Left lung (tissue), 10 donors: Measurements from ENCODE around the gene ST6GAL1. TPM values are rescaled to one million over a fixed set of nuclear protein-coding genes. Genes with fewer than 3 reads are reported as not detected.
"Not testable (repeated sequence)": the region's sequence is repeated elsewhere in the genome, so short reads cannot be mapped to it uniquely, and the experiment has no call there.

Experiments
- ATAC-seq: fragments of 200-7000 bp; cut with Tn5 transposase; one replicate; pipeline ENCODE4 v1.9.1; 2020; ENCODE audit warnings: moderate library complexity
- DNase-seq, 4 donors: peaks; one replicate each; pipeline ENCODE4 v3.0.0-alpha.2; 2013 to 2020
- H3K27ac ChIP-seq, 2 donors: fragments of 200-600 bp; sonication (generic) in 1 of 2; one replicate each; pipeline versions ENCODE4 v1.5.0 to v1.8.0; 2020 to 2021
- H3K27me3 ChIP-seq, 2 donors: fragments of 200-600 bp; sonication (generic) in 1 of 2; one replicate each; pipeline versions ENCODE4 v1.5.0 to v1.8.0; 2020 to 2021
- H3K36me3 ChIP-seq, 2 donors: fragments of 200-600 bp; sonication (generic) in 1 of 2; one replicate each; pipeline versions ENCODE4 v1.5.0 to v1.8.0; 2020 to 2021
- H3K4me1 ChIP-seq, 2 donors: fragments of 200-600 bp; one replicate each; pipeline ENCODE4 v1.8.0; 2021
- H3K4me3 ChIP-seq, 2 donors: fragments of 200-600 bp; sonication (generic) in 1 of 2; one replicate each; pipeline versions ENCODE4 v1.5.0 to v1.8.0; 2020 to 2021; ENCODE audit warnings: mild to moderate bottlenecking in 1 of 2
- H3K9me3 ChIP-seq, 2 donors: fragments of 200-600 bp; sonication (generic) in 1 of 2; one replicate each; pipeline versions ENCODE4 v1.5.0 to v1.8.0; 2020 to 2021
- CTCF ChIP-seq, 2 donors: fragments of 200-600 bp; sonication (generic) in 1 of 2; IDR thresholded peaks; one replicate each; pipeline versions ENCODE4 v1.5.0 to v1.8.0; 2021; ENCODE audit warnings: antibody characterized with exemption in 2 of 2
- intact Hi-C, 2 donors: fragments of 100-400 bp; cut with DNase I; formaldehyde crosslinking; loops; one replicate each; pipeline versions ENCODE4 v1.11.2 to v1.14.2; 2022
- polyA plus RNA-seq, 6 donors: library from polyadenylated mRNA; unstranded; fragments of 120-200 nt; gene quantifications; one replicate each; pipeline ENCODE4 v1.2.1, GENCODE V29; 2013; ENCODE audit not compliant: insufficient read length in 6 of 6
- total RNA-seq, 2 donors: library from RNA; stranded (reverse); fragmentation: NEBNext Ultra II Directional; extraction: Animal tissue kit (Norgen Biotek cat#: 25700); gene quantifications; one replicate each; pipeline ENCODE4 v1.2.1, GENCODE V29; 2021
- donor health status: DM: no; HTN: yes; CAD: no.
- donor health status: DM: no; HTN: no; CAD: no.

Gene ST6GAL1
- total and polyA plus RNA-seq, 8 donors, result 45.5 to 132 (median 56.2) TPM

GRCh38 chr3:186953011-186953487 is 22.7 kb downstream of the ST6GAL1 start:
- TF ChIP-seq CTCF (IDR thresholded peaks at IDR 0.05), result no peak
- Histone ChIP-seq H3K36me3 (no peaks in the 10 kb centered on the region), H3K4me1 (peaks cover 4 to 30% of the 10 kb centered on the region in 2 donors), H3K9me3 (no peaks in the 10 kb centered on the region), H3K4me3 (no peak overlapping the region), H3K27me3 (no peaks in the 10 kb centered on the region), H3K27ac (peak overlapping the region; percentile 7 to 79)
- intact Hi-C loops, result no loop called here
- no peak for DNase-seq
- ATAC-seq, result peak; percentile 16

- H3K27me3 ChIP-seq, H3K4me3 ChIP-seq, DNase-seq, H3K9me3 ChIP-seq, intact Hi-C loops, ATAC-seq, H3K27ac ChIP-seq, H3K36me3 ChIP-seq: not testable (repeated sequence)
- peaks cover 4 to 29% of the 10 kb centered on the region in 2 donors for H3K4me1 ChIP-seq
Observed at GRCh38 chr3:186953992-186954699, 23.8 kb downstream of the ST6GAL1 start.

GRCh38 chr3:186955898-186956696 is 25.8 kb downstream of the ST6GAL1 start:
- no peaks in the 10 kb centered on the region for H3K36me3 ChIP-seq
- DNase-seq (no peak), ATAC-seq (peak; percentile 14)
- H3K9me3 ChIP-seq, result no peaks in the 10 kb centered on the region
- peaks cover 4 to 29% of the 10 kb centered on the region in 2 donors for H3K4me1 ChIP-seq
- H3K27me3 ChIP-seq, result no peaks in the 10 kb centered on the region
- intact Hi-C loops, result no loop called here
- TF ChIP-seq CTCF (IDR thresholded peaks at IDR 0.05), result no peak
- H3K27ac ChIP-seq, result peak overlapping the region in 1 of 2 donors; percentile 13
- no peak overlapping the region for H3K4me3 ChIP-seq

GRCh38 chr3:186959029-186959624 is 28.8 kb downstream of the ST6GAL1 start:
- Histone ChIP-seq H3K4me1 (peaks cover 4 to 11% of the 10 kb centered on the region in 2 donors), H3K36me3 (peaks cover 0 to 7% of the 10 kb centered on the region in 2 donors), H3K9me3 (no peaks in the 10 kb centered on the region), H3K27ac (no peak overlapping the region), H3K4me3 (no peak overlapping the region), H3K27me3 (no peaks in the 10 kb centered on the region)
- DNase-seq, result no peak
- no peak for TF ChIP-seq CTCF (IDR thresholded peaks at IDR 0.05)
- ATAC-seq, result no peak
- intact Hi-C loops, result no loop called here

GRCh38 chr3:186960347-186960746 is 30.0 kb downstream of the ST6GAL1 start:
- Histone ChIP-seq H3K4me1 (peaks cover 4 to 15% of the 10 kb centered on the region in 2 donors), H3K27ac (no peak overlapping the region), H3K4me3 (no peak overlapping the region), H3K27me3 (no peaks in the 10 kb centered on the region), H3K36me3 (peaks cover 0 to 18% of the 10 kb centered on the region in 2 donors), H3K9me3 (no peaks in the 10 kb centered on the region)
- intact Hi-C loops, result no loop called here
- TF ChIP-seq CTCF (IDR thresholded peaks at IDR 0.05), result no peak
- DNase-seq, result no peak
- ATAC-seq, result no peak
